K562 (cell line): Measurements from ENCODE around the gene TMC4. TPM values are rescaled to one million over a fixed set of nuclear protein-coding genes. Genes with fewer than 3 reads are reported as not detected.

Experiments used
- ATAC-seq: fragments of 200-7000 bp; cut with Tn5 transposase; 3 replicates; pipeline ENCODE4 v1.9.1; 2020; ENCODE audit warnings: moderate library complexity
- BruUV-seq: library from RNA; stranded (reverse); fragments of 400-500 nt; replicated peaks from 2 replicates; lab custom pipeline; 2021; lab: Mats Ljungman, UMichigan
- CTCF ChIA-PET: fragments of 300-600 bp; formaldehyde crosslinking; extraction: SDS; loops from one replicate; lab custom pipeline; 2021; ENCODE audit warnings: low intra/inter-chr PET ratio; lab: Yijun Ruan, JAX
- POLR2A ChIA-PET: fragments of 300-600, 350-650 bp; sonication (Branson Sonifier 250); formaldehyde crosslinking; extraction: SDS; loops from one replicate; lab custom pipeline; 2021; ENCODE audit warnings: antibody characterized with exemption, inconsistent platforms; lab: Yijun Ruan, JAX
- DNase-seq, 4 experiments: peaks; one replicate each; pipeline versions ENCODE4 v3.0.0 to v3.0.0-alpha.2; 2011 to 2018; ENCODE audit warnings: low spot score in 3 of 4, mixed read lengths in 3 of 4; ENCODE audit errors: extremely low read depth in 1 of 4
- FAIRE-seq: peaks from 2 replicates; lab custom pipeline; 2011; peaks lifted over from hg19 to GRCh38; lab: Jason Lieb, UNC
- H2AFZ ChIP-seq: 2 replicates; pipeline ENCODE4 v1.6.0; 2011; ENCODE audit warnings: low read depth, low read length, control low read depth, inconsistent platforms
- H3K27ac ChIP-seq: fragments of 200-600 bp; 3 replicates; pipeline ENCODE4 v1.8.0; 2011; ENCODE audit warnings: low read depth, mild to moderate bottlenecking, control low read depth, inconsistent platforms, low read length, moderate library complexity, mixed read lengths; ENCODE audit errors: extremely low read depth
- H3K27me3 ChIP-seq, 2 experiments: fragments of 300-600 bp in 1 of 2; 2 replicates in 1 of 2; 3 replicates in 1 of 2; pipeline versions ENCODE4 v1.6.0 to v1.8.0; 2011; ENCODE audit warnings: inconsistent platforms in 2 of 2, low read length in 2 of 2, mild to moderate bottlenecking in 1 of 2, mixed read lengths in 1 of 2, moderate library complexity in 1 of 2; ENCODE audit not compliant: control insufficient read depth in 2 of 2, insufficient read depth in 2 of 2
- H3K36me3 ChIP-seq: fragments of 300-600 bp; 3 replicates; pipeline ENCODE4 v1.8.0; 2011; ENCODE audit warnings: mild to moderate bottlenecking, low read length, inconsistent platforms; ENCODE audit not compliant: control insufficient read depth, insufficient read depth
- H3K4me1 ChIP-seq, 2 experiments: fragments of 200-600 bp in 1 of 2; replicated peaks in 1 of 2; 2 replicates in 1 of 2; 3 replicates in 1 of 2; pipeline versions ENCODE4 v1.5.1 to v1.8.0; 2011; ENCODE audit warnings: inconsistent platforms in 2 of 2, low read length in 2 of 2, mild to moderate bottlenecking in 1 of 2, mixed read lengths in 1 of 2, moderate library complexity in 1 of 2; ENCODE audit not compliant: control insufficient read depth in 2 of 2, insufficient read depth in 2 of 2
- H3K4me2 ChIP-seq: 2 replicates; pipeline ENCODE4 v1.6.1; 2011; ENCODE audit warnings: low read length, control low read depth, inconsistent platforms, mixed read lengths; ENCODE audit not compliant: insufficient read depth
- H3K4me3 ChIP-seq: fragments of 200-600 bp; sonication (generic), shearing (Covaris generic); 2 replicates; pipeline ENCODE4 v1.5.1; 2016; ENCODE audit warnings: control low read depth, inconsistent platforms
- H3K79me2 ChIP-seq: fragments of 200-600 bp; 3 replicates; pipeline ENCODE4 v1.8.0; 2011; ENCODE audit warnings: low read length, inconsistent platforms; ENCODE audit not compliant: control insufficient read depth, insufficient read depth
- H3K9ac ChIP-seq, 2 experiments: 2 replicates each; pipeline versions ENCODE4 v1.6.0 to v1.6.1; 2011; ENCODE audit warnings: low read depth in 2 of 2, low read length in 2 of 2, control low read depth in 1 of 2, inconsistent platforms in 1 of 2, mild to moderate bottlenecking in 1 of 2, mixed read lengths in 1 of 2; ENCODE audit not compliant: insufficient read depth in 1 of 2
- H3K9me1 ChIP-seq: one replicate; pipeline ENCODE4 v1.6.0; 2011; ENCODE audit warnings: inconsistent platforms, mild to moderate bottlenecking, low read length, moderate library complexity; ENCODE audit not compliant: control insufficient read depth, insufficient read depth
- H3K9me3 ChIP-seq: replicated peaks from 2 replicates; pipeline ENCODE4 v1.5.1; 2011; ENCODE audit warnings: low read depth, low read length, inconsistent platforms; ENCODE audit not compliant: control insufficient read depth, insufficient read depth
- H4K20me1 ChIP-seq: replicated peaks from 2 replicates; pipeline ENCODE4 v1.6.1; 2011; ENCODE audit warnings: low read length, inconsistent platforms, mixed read lengths; ENCODE audit not compliant: control insufficient read depth, insufficient read depth
- CCNT2 ChIP-seq: IDR thresholded peaks from 2 replicates; pipeline ENCODE4 v1.6.1; 2011; ENCODE audit warnings: borderline replicate concordance, low read depth, mild to moderate bottlenecking, moderate library complexity, mixed read lengths, low read length; ENCODE audit not compliant: insufficient read length; ENCODE audit errors: extremely low read depth
- EGR1 ChIP-seq: fragments of 450-650 bp; conservative IDR thresholded peaks from 2 replicates; pipeline ENCODE4 v1.6.1; 2017; ENCODE audit warnings: mild to moderate bottlenecking
- FOXK1 ChIP-seq: sonication (generic); formaldehyde crosslinking; IDR thresholded peaks from 2 replicates; pipeline ENCODE4 v1.8.0; 2022; ENCODE audit warnings: missing genetic modification reagents, mild to moderate bottlenecking, borderline replicate concordance
- MAZ ChIP-seq, 2 experiments: fragments of 450-650 bp in 1 of 2; sonication (generic) in 1 of 2; formaldehyde crosslinking; IDR thresholded peaks in 1 of 2; conservative IDR thresholded peaks in 1 of 2; 2 replicates each; pipeline versions ENCODE4 v1.4.0 to v1.5.0; 2020; ENCODE audit warnings: mild to moderate bottlenecking in 1 of 2, missing genetic modification reagents in 1 of 2
- NONO ChIP-seq, 2 experiments: fragments of 200-400 bp in 1 of 2; fragments of 450-650 bp in 1 of 2; formaldehyde crosslinking in 1 of 2; IDR thresholded peaks; 2 replicates each; pipeline ENCODE4 v1.6.1; 2017; ENCODE audit warnings: low read depth in 2 of 2, mild to moderate bottlenecking in 2 of 2, moderate library complexity in 2 of 2, low read length in 1 of 2
- POLR2G ChIP-seq: fragments of 200-400 bp; formaldehyde crosslinking; IDR thresholded peaks from 2 replicates; pipeline ENCODE4 v1.6.1; 2017; ENCODE audit warnings: low read depth, mild to moderate bottlenecking, antibody characterized with exemption, low read length, moderate library complexity
- RBFOX2 ChIP-seq: fragments of 200-400 bp; formaldehyde crosslinking; IDR thresholded peaks from 2 replicates; pipeline ENCODE4 v1.6.1; 2017; ENCODE audit warnings: low read depth, mild to moderate bottlenecking, low read length, moderate library complexity
- RBM22 ChIP-seq: fragments of 200-400 bp; formaldehyde crosslinking; IDR thresholded peaks from 2 replicates; pipeline ENCODE4 v1.6.1; 2018; ENCODE audit warnings: low read length, low read depth; ENCODE audit not compliant: poor library complexity, severe bottlenecking
- SOX6 ChIP-seq: fragments of 450-650 bp; IDR thresholded peaks from 2 replicates; pipeline ENCODE4 v1.6.1; 2014; ENCODE audit warnings: mild to moderate bottlenecking
- ZBTB7A ChIP-seq: IDR thresholded peaks from 2 replicates; pipeline ENCODE4 v1.6.1; 2011; ENCODE audit warnings: low read depth, mild to moderate bottlenecking, low read length, moderate library complexity, borderline replicate concordance; ENCODE audit not compliant: control insufficient read depth
- ZNF253 ChIP-seq: fragments of 250-450 bp; sonication (Bioruptor Pico); conservative IDR thresholded peaks from 2 replicates; pipeline ENCODE4 v1.6.1; 2021; ENCODE audit warnings: mild to moderate bottlenecking
- WGBS: fragments of 100-300 bp; shearing (Covaris generic); methylation state at CpG from one replicate; pipeline ENCODE4 v1.1.6; 2016; ENCODE audit warnings: low coverage, mixed read lengths; ENCODE audit not compliant: insufficient coverage; ENCODE audit errors: missing lambda C conversion rate; 5-methylcytosine and 5-hydroxymethylcytosine counted together
- in situ Hi-C: fragments of 300-500 bp; cut with MboI; formaldehyde crosslinking; loops from 4 replicates; pipeline ENCODE4 v1.15.0; 2018; ENCODE audit warnings: inconsistent platforms, mixed read lengths
- intact Hi-C: fragments of 100-400 bp; cut with micrococcal nuclease; formaldehyde crosslinking; loops from 2 replicates; pipeline ENCODE4 v1.14.2; 2022
- polyA plus RNA-seq, 8 experiments: library from polyadenylated mRNA; depleted of rRNA in 4 of 8; stranded (reverse) in 5 of 8; unstranded in 3 of 8; fragments of >200 nt; fragmentation: Nextera tagmentation in 2 of 8; fragmentation: Illumina TruSeq in 1 of 8; extraction: Ambion mirVana in 2 of 8; extraction: Trizol in 1 of 8; gene quantifications; 2 replicates each; pipeline versions ENCODE4 v1.2.1 to v1.2.3, GENCODE V29; 2011 to 2014; ENCODE audit warnings: inconsistent platforms in 1 of 8, missing spikeins in 1 of 8
- total RNA-seq, 7 experiments: library from RNA; depleted of rRNA in 6 of 7; stranded (reverse); fragments of >200 nt in 6 of 7; fragmentation: Illumina TruSeq in 2 of 7; extraction: Trizol in 2 of 7; gene quantifications; 2 replicates each; pipeline versions ENCODE4 v1.2.1 to v1.2.3, GENCODE V29; 2011 to 2021; ENCODE audit warnings: low replicate concordance in 1 of 7
- TF ChIP-seq, protein P1 (sequence below): fragments of 450-650 bp; formaldehyde crosslinking; IDR thresholded peaks from 2 replicates; pipeline ENCODE4 v1.4.0; 2020; ENCODE audit warnings: mild to moderate bottlenecking, moderate library complexity

The TMC4 gene
- total and polyA plus RNA-seq, 9 of the 15 experiments (the other 6 are each of a cell fraction or from before 2014, with no cell fraction given): 0.12 to 0.79 (median 0.36) TPM; not detected in 2

GRCh38 chr19:54173951-54174834 lies 1.2 kb upstream of the TMC4 start:
- H3K4me1 ChIP-seq: peaks cover 2 to 42% of the 10 kb centered on the region in 2 experiments; a peak in 2 of 5 replicates
- intact Hi-C loops: no loop called here
- H3K9ac ChIP-seq: 0 out of 4 replicates have a peak overlapping the region, but pooled peaks of 1 of the 2 experiments have one; percentile 60
- no TSS peak for BruUV-seq
- H4K20me1 ChIP-seq: no peaks in the 10 kb centered on the region; the same call in 1 of the 2 replicates
- FAIRE-seq (no peak), ATAC-seq (peak; percentile 18; the same call in 2 of the 3 replicates), DNase-seq (peak in 1 of 4 experiments; percentile 8)
- no peak overlapping the region for H3K4me3 ChIP-seq
- no peak overlapping the region for H3K4me2 ChIP-seq
- POLR2A ChIA-PET: interaction anchor here (0.5 to 3.4 kb wide), 4 partner anchors 9 to 28 kb away, joined by 3 to 19 read pairs (median 8); partner anchors contain the start of genes MBOAT7, RPS9 and TSEN34
- no peaks in the 10 kb centered on the region for H3K27me3 ChIP-seq
- 74% methylated on average over 15 of the region's 25 CpGs for WGBS
- no peaks in the 10 kb centered on the region for H3K79me2 ChIP-seq
- in situ Hi-C loops: no loop called here
- TF ChIP-seq MAZ (CRISPR knock-in tag; conservative IDR thresholded peaks at IDR 0.05 in 1 of 2, IDR thresholded peaks at IDR 0.05 in 1 of 2) (0 out of 4 replicates have a peak, but pooled peaks of 1 of the 2 experiments have one; percentile 27), NONO (IDR thresholded peaks at IDR 0.05; ENCODE audit: low read depth in 2 of 2, low read length in 1 of 2) (no peak), ZBTB7A (peak; percentile 31; the same call in 1 of the 2 replicates), POLR2G (peak; percentile 77), RBFOX2 (peak; percentile 47), CCNT2 (peak; percentile 23), FOXK1 (CRISPR knock-in tag) (no peak), RBM22 (peak; percentile 71), EGR1 (peak; percentile 61), ZNF253 (no peak), SOX6 (no peak)
- TF ChIP-seq, protein P1, sequence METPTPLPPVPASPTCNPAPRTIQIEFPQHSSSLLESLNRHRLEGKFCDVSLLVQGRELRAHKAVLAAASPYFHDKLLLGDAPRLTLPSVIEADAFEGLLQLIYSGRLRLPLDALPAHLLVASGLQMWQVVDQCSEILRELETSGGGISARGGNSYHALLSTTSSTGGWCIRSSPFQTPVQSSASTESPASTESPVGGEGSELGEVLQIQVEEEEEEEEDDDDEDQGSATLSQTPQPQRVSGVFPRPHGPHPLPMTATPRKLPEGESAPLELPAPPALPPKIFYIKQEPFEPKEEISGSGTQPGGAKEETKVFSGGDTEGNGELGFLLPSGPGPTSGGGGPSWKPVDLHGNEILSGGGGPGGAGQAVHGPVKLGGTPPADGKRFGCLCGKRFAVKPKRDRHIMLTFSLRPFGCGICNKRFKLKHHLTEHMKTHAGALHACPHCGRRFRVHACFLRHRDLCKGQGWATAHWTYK (CRISPR knock-in tag): no peak
- no peak overlapping the region for H2AFZ ChIP-seq
- no peaks in the 10 kb centered on the region for H3K9me1 ChIP-seq
- H3K27ac ChIP-seq: no peak overlapping the region
- H3K9me3 ChIP-seq: no peaks in the 10 kb centered on the region
- peaks cover 24% of the 10 kb centered on the region; the same call in 2 of the 3 replicates for H3K36me3 ChIP-seq
- CTCF ChIA-PET: no interaction called here
